H1 (cell line): ENCODE measurements around the gene RCC2. TPM values are rescaled to one million over a fixed set of nuclear protein-coding genes. Genes with fewer than 3 reads are reported as not detected.
"Not testable (repeated sequence)": the region's sequence is repeated elsewhere in the genome, so short reads cannot be mapped to it uniquely, and the experiment has no call there.

Experiments
- CTCF ChIA-PET: fragments of 300-600 bp; sonication (Branson Sonifier 250); formaldehyde crosslinking; loops from one replicate; lab custom pipeline; 2021; ENCODE audit not compliant: partially characterized antibody; lab: Charles Lee
- POLR2A ChIA-PET: fragments of 300-600 bp; sonication (Branson Sonifier 250); formaldehyde crosslinking; loops from one replicate; lab custom pipeline; 2021; ENCODE audit warnings: inconsistent platforms; ENCODE audit not compliant: partially characterized antibody; lab: Charles Lee
- DNase-seq, 2 experiments: peaks; one replicate each; pipeline versions ENCODE4 v3.0.0 to v3.0.0-alpha.2; 2010 to 2022; ENCODE audit warnings: low spot score in 2 of 2, low read depth in 1 of 2, mixed read lengths in 1 of 2
- FAIRE-seq: peaks from 2 replicates; lab custom pipeline; 2011; peaks lifted over from hg19 to GRCh38; lab: Jason Lieb, UNC
- H2AFZ ChIP-seq: 2 replicates; pipeline ENCODE4 v1.8.1; 2012; ENCODE audit warnings: low read length, inconsistent platforms
- H2AK5ac ChIP-seq: 2 replicates; pipeline ENCODE4 v1.6.1; 2013; ENCODE audit warnings: low read depth, low read length
- H2BK120ac ChIP-seq: replicated peaks from 2 replicates; pipeline ENCODE3; 2013; ENCODE audit warnings: low read depth, low read length, inconsistent platforms
- H2BK12ac ChIP-seq: 2 replicates; pipeline ENCODE4 v1.6.1; 2013; ENCODE audit warnings: low read depth, low read length
- H2BK15ac ChIP-seq: 2 replicates; pipeline ENCODE4 v1.6.1; 2013; ENCODE audit warnings: low read length
- H2BK20ac ChIP-seq: 2 replicates; pipeline ENCODE4 v1.6.1; 2013; ENCODE audit warnings: low read length
- H2BK5ac ChIP-seq: 2 replicates; pipeline ENCODE4 v1.6.1; 2013; ENCODE audit warnings: low read depth, low read length
- H3K14ac ChIP-seq: 2 replicates; pipeline ENCODE4 v1.6.1; 2013; ENCODE audit warnings: inconsistent platforms; ENCODE audit not compliant: insufficient read length
- H3K18ac ChIP-seq: 2 replicates; pipeline ENCODE4 v1.6.1; 2013; ENCODE audit warnings: low read length; ENCODE audit errors: extremely low read depth
- H3K23ac ChIP-seq: 2 replicates; pipeline ENCODE4 v1.6.1; 2013; ENCODE audit warnings: inconsistent platforms; ENCODE audit not compliant: insufficient read length
- H3K23me2 ChIP-seq: 2 replicates; pipeline ENCODE4 v1.6.1; 2013; ENCODE audit warnings: low read depth, low read length
- H3K27ac ChIP-seq: 2 replicates; pipeline ENCODE4 v1.6.1; 2011; ENCODE audit warnings: low read depth, low read length, inconsistent platforms
- H3K27me3 ChIP-seq, 4 experiments: replicated peaks in 1 of 4; 1 replicate in 1 of 4; 2 replicates in 3 of 4; pipeline versions ENCODE4 v1.6.1 to v1.8.1; 2011 to 2013; ENCODE audit warnings: low read length in 3 of 4, mild to moderate bottlenecking in 3 of 4, inconsistent platforms in 2 of 4, mixed read lengths in 2 of 4, moderate library complexity in 1 of 4; ENCODE audit not compliant: control insufficient read depth in 3 of 4, insufficient read depth in 3 of 4; ENCODE audit errors: extremely low read depth in 1 of 4
- H3K36me3 ChIP-seq, 4 experiments: 2 replicates each; pipeline versions ENCODE4 v1.6.1 to v1.8.1; 2011 to 2013; ENCODE audit warnings: mild to moderate bottlenecking in 4 of 4, low read length in 3 of 4, moderate library complexity in 2 of 4, control low read depth in 1 of 4, inconsistent platforms in 1 of 4; ENCODE audit not compliant: insufficient read depth in 4 of 4, control insufficient read depth in 2 of 4
- H3K4ac ChIP-seq: replicated peaks from 2 replicates; pipeline ENCODE3; 2013; ENCODE audit warnings: low read length, low read depth, mixed read lengths, inconsistent platforms; ENCODE audit not compliant: insufficient read length
- H3K4me1 ChIP-seq, 4 experiments: replicated peaks in 1 of 4; 1 replicate in 1 of 4; 2 replicates in 3 of 4; pipeline versions ENCODE4 v1.6.1 to v1.8.1; 2011 to 2013; ENCODE audit warnings: low read length in 3 of 4, inconsistent platforms in 2 of 4, mixed read lengths in 1 of 4; ENCODE audit not compliant: insufficient read depth in 4 of 4, control insufficient read depth in 3 of 4
- H3K4me2 ChIP-seq, 2 experiments: 2 replicates each; pipeline versions ENCODE4 v1.6.1 to v1.8.1; 2011 to 2013; ENCODE audit warnings: low read depth in 2 of 2, low read length in 2 of 2, control low read depth in 1 of 2, inconsistent platforms in 1 of 2, mild to moderate bottlenecking in 1 of 2; ENCODE audit not compliant: insufficient read depth in 1 of 2
- H3K4me3 ChIP-seq, 4 experiments: fragments of 200-600, 300-600 bp in 1 of 4; sonication (generic), shearing (Covaris generic), sonication (Bioruptor Twin) in 1 of 4; 2 replicates each; pipeline versions ENCODE4 v1.5.1 to v1.8.1; 2011 to 2016; ENCODE audit warnings: low read length in 4 of 4, low read depth in 3 of 4, control low read depth in 2 of 4, inconsistent platforms in 2 of 4, mild to moderate bottlenecking in 2 of 4, mixed read lengths in 1 of 4, moderate library complexity in 1 of 4; ENCODE audit not compliant: insufficient read depth in 2 of 4; ENCODE audit errors: extremely low read depth in 1 of 4
- H3K56ac ChIP-seq: replicated peaks from 2 replicates; pipeline ENCODE3; 2013; ENCODE audit warnings: low read depth, mild to moderate bottlenecking, mixed read lengths, low read length, inconsistent platforms; ENCODE audit not compliant: insufficient read length
- H3K79me1 ChIP-seq: 2 replicates; pipeline ENCODE4 v1.6.1; 2013; ENCODE audit warnings: low read depth, low read length, control low read depth
- H3K79me2 ChIP-seq, 2 experiments: 2 replicates each; pipeline versions ENCODE4 v1.6.1 to v1.8.1; 2012 to 2013; ENCODE audit warnings: low read length in 2 of 2, mild to moderate bottlenecking in 2 of 2, inconsistent platforms in 1 of 2; ENCODE audit not compliant: insufficient read depth in 2 of 2, control insufficient read depth in 1 of 2
- H3K9ac ChIP-seq, 4 experiments: replicated peaks in 1 of 4; 1 replicate in 1 of 4; 2 replicates in 3 of 4; pipeline versions ENCODE4 v1.6.1 to v1.8.1; 2011 to 2013; ENCODE audit warnings: low read depth in 3 of 4, low read length in 3 of 4, control low read depth in 2 of 4, mild to moderate bottlenecking in 2 of 4, moderate library complexity in 2 of 4, inconsistent platforms in 1 of 4; ENCODE audit errors: extremely low read depth in 1 of 4
- H3K9me3 ChIP-seq, 2 experiments: 2 replicates each; pipeline versions ENCODE4 v1.6.1 to v1.8.1; 2012 to 2013; ENCODE audit warnings: mild to moderate bottlenecking in 2 of 2, moderate library complexity in 2 of 2, control low read depth in 1 of 2, inconsistent platforms in 1 of 2, low read depth in 1 of 2, low read length in 1 of 2, mixed read lengths in 1 of 2; ENCODE audit not compliant: insufficient read depth in 2 of 2
- H4K20me1 ChIP-seq, 2 experiments: replicated peaks in 1 of 2; 2 replicates each; pipeline versions ENCODE3 to v1.8.1; 2011 to 2013; ENCODE audit warnings: inconsistent platforms in 2 of 2, low read length in 2 of 2, mild to moderate bottlenecking in 1 of 2; ENCODE audit not compliant: insufficient read depth in 2 of 2, control insufficient read depth in 1 of 2
- H4K5ac ChIP-seq: 2 replicates; pipeline ENCODE4 v1.6.1; 2013; ENCODE audit warnings: low read length, low read depth, mixed read lengths, inconsistent platforms; ENCODE audit not compliant: insufficient read length
- H4K8ac ChIP-seq: 2 replicates; pipeline ENCODE4 v1.8.0; 2013; ENCODE audit warnings: mild to moderate bottlenecking, moderate library complexity, low read length, inconsistent platforms; ENCODE audit not compliant: insufficient read depth; ENCODE audit errors: extremely low read depth
- H4K91ac ChIP-seq: replicated peaks from 2 replicates; pipeline ENCODE3; 2013; ENCODE audit warnings: low read length, mixed read lengths, inconsistent platforms; ENCODE audit not compliant: insufficient read length
- WGBS, 2 experiments: shearing (Covaris generic) in 1 of 2; methylation state at CpG; one replicate each; pipeline versions ENCODE4 v1.1.6 to v1.1.7; 2013 to 2015; ENCODE audit warnings: low lambda C conversion rate in 2 of 2, mixed read lengths in 2 of 2, inconsistent platforms in 1 of 2, low coverage in 1 of 2, missing lambda C conversion rate in 1 of 2; ENCODE audit not compliant: insufficient replicate concordance in 2 of 2, insufficient coverage in 1 of 2, insufficient read length in 1 of 2; ENCODE audit errors: extremely low coverage in 1 of 2, missing lambda C conversion rate in 1 of 2; 5-methylcytosine and 5-hydroxymethylcytosine counted together
- polyA plus RNA-seq, 7 experiments: library from polyadenylated mRNA; depleted of rRNA in 3 of 7; stranded (reverse) in 5 of 7; unstranded in 2 of 7; fragments of >200 nt in 5 of 7; fragments of 200-250 nt in 2 of 7; gene quantifications; 1 replicate in 5 of 7; 2 replicates in 1 of 7; 4 replicates in 1 of 7; pipeline versions ENCODE4 v1.2.1 to v1.2.3, GENCODE V29; 2011 to 2013; ENCODE audit warnings: missing spikeins in 2 of 7, mixed read lengths in 2 of 7
- total RNA-seq: library from RNA; stranded (reverse); fragmentation: NEBNext Ultra II Directional; extraction: Animal tissue kit (Norgen Biotek cat#: 25700); gene quantifications from 2 replicates; pipeline ENCODE4 v1.2.1, GENCODE V29; 2021

Gene RCC2
- total and polyA plus RNA-seq, 2 of the 8 experiments (the other 6 are each of a cell fraction or from before 2014, with no cell fraction given) = 229 to 455 TPM

GRCh38 chr1:17474836-17475555, 35.5 kb upstream of the RCC2 start:
- not testable (repeated sequence) for H4K5ac ChIP-seq, H3K4me2 ChIP-seq, H2AFZ ChIP-seq, H3K27me3 ChIP-seq, H2BK120ac ChIP-seq, H3K79me2 ChIP-seq, H3K79me1 ChIP-seq, H3K23ac ChIP-seq, H3K56ac ChIP-seq, H4K20me1 ChIP-seq, H2BK15ac ChIP-seq, H3K27ac ChIP-seq, H2BK12ac ChIP-seq, H3K36me3 ChIP-seq, H3K4me3 ChIP-seq, H2BK5ac ChIP-seq, H3K4ac ChIP-seq, H3K23me2 ChIP-seq, FAIRE-seq, H3K18ac ChIP-seq, H4K91ac ChIP-seq, H3K4me1 ChIP-seq, DNase-seq, H3K9me3 ChIP-seq, H3K9ac ChIP-seq, H2BK20ac ChIP-seq, H4K8ac ChIP-seq, H3K14ac ChIP-seq, H2AK5ac ChIP-seq
- ChIA-PET POLR2A (interaction anchor here (1.3 to 9.9 kb wide), 5 partner anchors 11 to 43 kb away, joined by 3 to 62 read pairs (median 6); partner anchors contain the start of gene RCC2), CTCF (interaction anchor here (0.6 to 7.7 kb wide), 10 partner anchors 7 to 228 kb away, joined by 3 to 52 read pairs (median 5); partner anchors contain the start of gene RCC2)
- 79% methylated on average over 18 of the region's 20 CpGs; no CpG with 5 or more reads in 1 of the 2 experiments for WGBS, 2 experiments
